ENCODE measurements around the gene CASKIN2.

The CASKIN2 gene

DNA sequence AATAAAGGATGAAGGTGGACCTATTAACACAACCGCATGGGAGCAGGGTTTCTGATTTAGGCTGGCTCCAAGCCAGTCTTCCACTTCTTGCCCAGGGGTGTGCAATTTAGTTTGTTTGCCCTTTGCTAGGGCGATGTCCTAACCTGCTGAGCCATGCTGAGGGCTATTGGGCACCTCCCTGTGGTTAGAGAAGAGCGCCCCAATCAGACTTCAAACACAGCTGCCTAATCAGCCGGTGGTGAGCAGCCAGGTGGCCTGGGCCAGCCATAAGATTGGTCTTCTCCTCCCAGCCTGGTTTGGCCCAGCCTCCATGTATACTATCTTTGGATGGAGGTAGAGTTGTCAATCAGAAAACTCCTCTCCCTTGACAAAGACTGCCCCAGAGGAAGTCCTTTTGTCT is 43.2 kb downstream of the CASKIN2 start:
- TF ChIP-seq, protein P1, sequence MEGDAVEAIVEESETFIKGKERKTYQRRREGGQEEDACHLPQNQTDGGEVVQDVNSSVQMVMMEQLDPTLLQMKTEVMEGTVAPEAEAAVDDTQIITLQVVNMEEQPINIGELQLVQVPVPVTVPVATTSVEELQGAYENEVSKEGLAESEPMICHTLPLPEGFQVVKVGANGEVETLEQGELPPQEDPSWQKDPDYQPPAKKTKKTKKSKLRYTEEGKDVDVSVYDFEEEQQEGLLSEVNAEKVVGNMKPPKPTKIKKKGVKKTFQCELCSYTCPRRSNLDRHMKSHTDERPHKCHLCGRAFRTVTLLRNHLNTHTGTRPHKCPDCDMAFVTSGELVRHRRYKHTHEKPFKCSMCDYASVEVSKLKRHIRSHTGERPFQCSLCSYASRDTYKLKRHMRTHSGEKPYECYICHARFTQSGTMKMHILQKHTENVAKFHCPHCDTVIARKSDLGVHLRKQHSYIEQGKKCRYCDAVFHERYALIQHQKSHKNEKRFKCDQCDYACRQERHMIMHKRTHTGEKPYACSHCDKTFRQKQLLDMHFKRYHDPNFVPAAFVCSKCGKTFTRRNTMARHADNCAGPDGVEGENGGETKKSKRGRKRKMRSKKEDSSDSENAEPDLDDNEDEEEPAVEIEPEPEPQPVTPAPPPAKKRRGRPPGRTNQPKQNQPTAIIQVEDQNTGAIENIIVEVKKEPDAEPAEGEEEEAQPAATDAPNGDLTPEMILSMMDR (conservative IDR thresholded peaks at IDR 0.05; ENCODE audit: control insufficient read depth, insufficient read depth, low read depth, low read length) = no peak
- no peak overlapping the region for H3K4me3 ChIP-seq (ENCODE audit: control insufficient read depth, low read depth, low read length)
- DNase-seq (ENCODE audit: low read depth) = no peak

DNA sequence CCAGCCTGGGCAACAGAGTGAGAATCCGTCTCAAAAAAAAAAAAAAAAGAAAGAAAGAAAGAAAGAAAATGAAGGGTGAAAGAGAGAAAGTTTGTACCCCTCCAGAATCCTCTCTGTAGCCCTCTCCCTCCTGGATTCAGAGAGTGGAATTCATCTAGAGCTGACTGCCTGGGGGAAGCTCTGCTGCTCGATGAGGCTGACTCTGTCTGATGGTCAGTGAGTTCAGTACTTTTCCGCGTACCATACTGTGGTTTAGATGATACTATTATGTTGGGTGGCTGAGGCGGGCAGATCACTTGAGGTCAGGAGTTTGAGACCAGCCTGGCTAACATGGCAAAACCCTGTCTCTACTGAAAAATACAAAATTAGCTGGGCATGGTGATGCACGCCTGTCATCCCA is 44.1 kb downstream of the CASKIN2 start:
- H3K4me3 ChIP-seq (ENCODE audit: control insufficient read depth, low read depth, low read length) = no peak overlapping the region
- DNase-seq (ENCODE audit: low read depth) = no peak
- TF ChIP-seq, protein P1 (conservative IDR thresholded peaks at IDR 0.05; ENCODE audit: control insufficient read depth, insufficient read depth, low read depth, low read length) = no peak

DNA sequence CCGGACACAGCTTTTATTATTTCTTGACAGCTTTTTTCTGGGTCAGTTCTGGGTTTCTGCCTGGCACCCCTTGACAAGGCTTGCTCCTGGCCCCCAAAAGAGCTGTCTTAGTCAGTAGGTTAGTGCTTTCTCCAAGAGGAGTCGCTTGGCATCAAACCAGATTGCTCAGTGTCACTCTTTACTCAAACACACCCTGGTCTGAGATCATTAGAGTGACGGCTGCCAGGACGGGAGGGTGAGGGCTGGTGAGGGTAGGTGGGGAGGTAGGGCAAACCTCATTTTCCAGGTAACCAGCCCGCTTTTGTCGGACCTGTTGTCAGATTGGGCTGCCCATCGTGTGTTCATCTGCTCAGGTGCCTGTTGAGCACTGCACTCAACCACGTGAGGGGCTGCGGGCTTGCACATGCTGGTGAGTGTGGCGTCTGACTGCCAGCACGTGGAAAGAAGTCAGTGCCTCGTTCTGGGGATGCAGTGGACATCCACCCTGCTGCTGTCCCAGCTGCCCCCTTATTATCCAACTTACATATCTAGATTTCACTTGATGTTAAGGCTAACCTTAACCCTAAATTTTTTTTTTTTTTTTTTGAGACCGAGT is 46.5 kb downstream of the CASKIN2 start:
- no peak overlapping the region for H3K4me3 ChIP-seq (ENCODE audit: control insufficient read depth, low read depth, low read length)
- TF ChIP-seq, protein P1 (conservative IDR thresholded peaks at IDR 0.05; ENCODE audit: control insufficient read depth, insufficient read depth, low read depth, low read length) = no peak
- DNase-seq (ENCODE audit: low read depth) = no peak

DNA sequence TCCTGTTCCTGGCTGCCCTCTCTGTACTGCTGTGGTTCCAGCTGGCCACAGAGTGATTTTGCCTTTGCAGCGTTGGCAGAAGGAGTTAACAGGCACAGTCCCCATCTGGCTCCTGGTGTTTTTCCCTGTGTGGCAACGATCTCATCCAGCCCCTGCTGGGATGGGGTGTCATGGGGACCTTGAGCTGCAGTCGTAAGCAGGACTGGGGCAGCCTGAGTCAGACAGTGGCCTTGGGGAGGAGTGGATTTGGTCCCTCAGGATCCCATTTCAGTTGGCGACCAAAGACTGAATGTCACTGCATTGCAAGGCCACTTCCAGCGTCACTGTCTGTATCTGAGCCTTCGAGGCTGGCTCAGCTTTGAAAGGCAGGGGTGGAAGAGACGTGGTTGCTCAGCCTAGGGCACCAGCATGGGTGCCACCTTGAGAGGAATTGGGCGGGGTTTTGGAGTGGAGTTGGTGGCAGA is 47.0 kb downstream of the CASKIN2 start:
- H3K4me3 ChIP-seq (ENCODE audit: control insufficient read depth, low read depth, low read length) = no peak overlapping the region
- DNase-seq (ENCODE audit: low read depth) = no peak
- TF ChIP-seq, protein P1 (conservative IDR thresholded peaks at IDR 0.05; ENCODE audit: control insufficient read depth, insufficient read depth, low read depth, low read length) = no peak

DNA sequence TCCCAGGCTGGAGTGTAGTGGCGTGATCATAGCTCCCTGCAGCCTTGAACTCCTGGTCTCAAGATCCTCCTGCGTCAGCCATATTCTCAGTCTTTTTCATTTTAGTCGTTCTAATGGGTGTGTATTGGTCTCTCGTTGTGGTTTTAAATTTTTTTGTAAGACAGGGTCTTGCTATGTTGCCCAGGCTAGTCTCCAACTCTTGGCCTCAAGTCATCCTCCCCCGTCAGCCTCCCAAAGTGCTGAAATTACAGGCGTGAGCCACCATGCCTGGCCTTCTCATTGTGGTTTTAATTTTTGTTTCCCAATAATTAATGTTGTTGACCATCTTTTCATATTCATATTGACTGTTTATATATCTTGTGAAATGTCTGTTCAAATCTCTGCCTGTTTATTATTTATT is 50.3 kb downstream of the CASKIN2 start:
- DNase-seq (ENCODE audit: low read depth) = no peak
- TF ChIP-seq, protein P1 (conservative IDR thresholded peaks at IDR 0.05; ENCODE audit: control insufficient read depth, insufficient read depth, low read depth, low read length) = no peak
- no peak overlapping the region for H3K4me3 ChIP-seq (ENCODE audit: control insufficient read depth, low read depth, low read length)

DNA sequence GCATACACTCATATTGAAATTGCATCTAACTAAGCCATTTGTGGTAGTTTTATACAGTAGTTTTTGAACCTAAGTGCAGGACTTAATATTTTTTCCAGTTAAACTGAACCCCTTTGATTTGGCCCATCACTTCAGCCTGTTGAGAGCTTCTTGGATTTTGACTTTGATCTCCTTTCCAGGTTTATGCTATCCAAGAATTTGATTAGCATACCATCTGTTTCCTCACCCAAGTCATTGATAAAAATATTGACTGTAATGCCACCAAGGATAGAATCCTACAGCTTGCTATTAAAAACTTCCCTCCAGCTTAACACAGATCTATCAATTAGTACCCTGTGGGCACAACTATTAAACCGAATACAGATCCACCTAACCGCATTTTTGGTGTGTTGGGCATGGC is 51.7 kb downstream of the CASKIN2 start:
- no peak for DNase-seq (ENCODE audit: low read depth)
- no peak overlapping the region for H3K4me3 ChIP-seq (ENCODE audit: control insufficient read depth, low read depth, low read length)
- TF ChIP-seq, protein P1 (conservative IDR thresholded peaks at IDR 0.05; ENCODE audit: control insufficient read depth, insufficient read depth, low read depth, low read length) = no peak

DNA sequence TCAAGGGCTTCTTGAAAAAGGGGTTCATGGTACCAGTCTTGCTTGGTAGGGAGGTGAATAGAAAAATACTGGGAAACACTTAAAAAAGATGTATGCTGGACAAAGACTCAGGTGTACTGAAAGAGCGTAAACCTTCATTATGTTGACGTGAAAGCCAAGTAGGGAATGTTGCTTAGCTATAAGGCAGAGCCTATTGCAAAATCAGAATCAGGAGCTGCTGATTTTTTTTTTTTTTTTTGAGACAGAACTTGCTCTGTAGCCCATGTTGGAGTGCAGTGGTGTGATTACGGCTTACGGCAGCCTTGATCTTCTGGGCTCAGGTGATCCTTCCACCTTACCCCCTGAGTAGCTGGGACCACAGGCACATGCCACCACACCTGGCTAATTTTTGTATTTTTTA is 55.0 kb downstream of the CASKIN2 start:
- DNase-seq (ENCODE audit: low read depth) = no peak
- no peak overlapping the region for H3K4me3 ChIP-seq (ENCODE audit: control insufficient read depth, low read depth, low read length)
- TF ChIP-seq, protein P1 (conservative IDR thresholded peaks at IDR 0.05; ENCODE audit: control insufficient read depth, insufficient read depth, low read depth, low read length) = no peak
